DMS114 treated with DMSO at 0.1 percent for 48 hours (cell line): ENCODE data around the gene DNAJB13.

ENCODE experiments used
- DNase-seq: peaks from one replicate; lab custom pipeline; 2025; ENCODE audit not compliant: unreplicated experiment; lab: John Stamatoyannopoulos, UW

The DNAJB13 gene

DNA sequence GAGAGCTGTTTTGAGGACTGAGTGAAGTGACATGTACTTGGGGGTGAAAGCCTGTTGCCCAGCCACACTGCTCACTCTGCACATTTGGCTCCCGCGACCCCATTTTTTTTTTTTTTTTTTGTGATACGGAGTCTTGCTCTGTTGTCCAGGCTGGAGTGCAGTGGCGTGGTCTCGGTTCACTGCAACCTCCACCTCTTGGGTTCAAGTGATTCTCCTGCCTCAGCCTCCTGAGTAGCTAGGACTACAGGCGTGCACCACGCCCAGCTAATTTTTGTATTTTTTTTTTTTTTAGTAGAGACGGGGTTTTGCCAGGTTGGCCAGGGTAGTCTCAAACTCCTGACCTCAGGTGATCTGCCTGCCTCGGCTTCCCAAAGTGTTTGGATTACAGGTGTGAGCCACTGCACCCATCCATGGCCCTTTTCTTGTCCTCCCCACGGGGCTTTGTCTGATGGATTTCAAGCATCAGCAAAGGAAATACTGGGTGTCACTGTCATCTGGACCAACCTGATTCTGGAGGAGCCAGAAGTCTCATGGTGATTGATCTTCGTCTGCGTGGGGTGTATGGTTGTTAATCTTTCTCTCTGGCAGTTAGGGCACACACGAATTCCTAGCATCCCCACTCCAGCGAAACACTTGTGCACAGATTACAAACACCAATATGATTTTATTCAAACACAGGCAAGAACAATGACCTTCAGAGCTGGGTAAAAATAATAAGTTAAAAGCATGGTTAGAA, 61.4 kb downstream of the DNAJB13 start:
- no peak for DNase-seq

DNA sequence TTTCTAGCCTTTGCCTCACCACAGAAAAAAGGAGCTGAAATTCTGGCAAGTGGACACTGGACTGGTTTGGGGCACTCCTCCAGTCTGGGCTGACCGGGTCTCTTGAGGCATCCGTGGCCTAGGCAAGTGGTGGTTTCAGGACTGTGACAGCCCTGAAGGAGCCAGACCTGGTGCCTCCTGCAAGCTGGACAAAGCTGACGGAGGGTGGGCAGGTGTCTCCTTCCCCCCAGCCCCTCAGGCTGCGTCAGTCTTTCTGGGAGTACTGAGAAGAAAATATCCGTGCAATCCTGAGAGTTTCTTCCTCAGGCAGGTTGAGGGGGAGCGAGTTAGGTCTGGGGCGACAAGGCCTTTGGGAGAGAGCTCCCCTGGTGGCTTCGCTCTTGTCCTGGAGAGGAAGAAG, 62.3 kb downstream of the DNAJB13 start:
- DNase-seq: no peak

DNA sequence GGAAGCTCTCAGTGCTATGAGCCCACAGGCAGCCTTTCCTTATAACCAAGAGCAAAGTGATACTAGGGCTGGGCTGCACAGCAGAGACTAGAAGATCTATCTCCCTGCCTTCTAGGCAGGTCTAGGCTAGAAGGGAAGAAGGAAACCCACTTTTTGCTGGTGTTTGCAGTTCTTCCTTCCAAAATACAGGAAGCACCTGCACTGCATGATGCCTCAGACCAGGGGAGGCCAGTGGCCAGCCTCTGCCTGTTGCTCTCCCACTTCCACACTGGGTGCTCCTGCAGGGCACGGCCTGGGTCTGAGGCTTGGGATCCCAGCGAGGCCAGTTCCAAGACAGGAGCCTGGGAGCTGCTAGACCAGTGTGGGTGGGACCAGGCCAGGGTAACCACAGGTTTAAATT, 64.1 kb downstream of the DNAJB13 start:
- DNase-seq: no peak

DNA sequence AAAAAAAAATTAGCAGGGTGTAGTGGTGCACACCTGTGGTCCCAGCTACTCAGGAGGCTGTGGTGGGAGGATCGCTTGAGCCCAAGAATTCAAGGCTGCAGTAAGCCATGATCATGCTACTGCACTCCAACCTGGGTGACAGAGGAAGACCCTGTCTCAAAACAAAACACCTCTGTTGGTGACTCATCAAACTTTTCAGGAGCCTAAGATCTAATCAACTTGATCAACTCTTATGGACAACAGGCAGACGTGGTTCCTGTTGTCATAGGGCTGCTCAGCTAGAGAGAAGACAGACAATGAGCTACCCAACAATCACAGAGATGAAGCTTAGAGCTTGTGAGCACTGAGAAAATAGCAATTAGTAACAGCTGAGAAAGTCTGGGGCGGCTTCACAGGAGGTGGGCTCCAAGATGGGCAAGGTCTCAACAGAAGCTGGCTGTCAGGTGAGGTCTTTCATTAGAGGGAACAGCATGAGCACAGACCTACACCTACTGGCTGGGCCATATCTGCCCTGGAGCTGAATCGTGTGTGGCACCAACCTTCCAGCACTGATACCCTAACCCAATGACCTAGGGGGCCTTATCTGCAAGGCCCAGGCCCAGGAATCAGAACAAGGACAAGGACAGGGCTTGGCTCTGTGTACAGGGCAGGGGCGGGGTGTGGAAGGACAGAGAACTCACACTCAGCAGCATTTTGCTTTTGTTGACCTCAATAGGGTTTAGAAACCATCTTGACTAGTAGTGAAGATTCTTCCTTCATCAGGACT, 65.3 kb downstream of the DNAJB13 start:
- DNase-seq: no peak

DNA sequence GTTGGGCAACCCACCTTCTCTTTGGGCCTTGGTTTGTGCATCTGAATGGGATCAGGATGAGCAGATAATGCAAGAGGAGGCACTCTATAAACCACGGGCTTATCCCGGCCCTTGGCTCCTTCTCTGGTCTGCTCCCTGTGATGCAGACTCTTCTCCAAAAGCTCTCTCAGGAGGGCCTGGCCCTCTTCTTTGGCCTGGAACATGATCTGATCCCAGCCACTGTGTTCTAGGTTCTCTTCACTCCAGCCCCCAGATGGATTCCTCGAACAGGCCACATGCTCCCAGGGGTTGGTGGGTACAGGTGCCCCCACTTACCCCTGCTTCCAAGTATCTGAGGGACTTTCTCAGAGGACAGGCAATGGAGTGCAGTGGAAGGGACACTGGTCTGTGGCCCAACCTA, 66.8 kb downstream of the DNAJB13 start:
- no peak for DNase-seq

DNA sequence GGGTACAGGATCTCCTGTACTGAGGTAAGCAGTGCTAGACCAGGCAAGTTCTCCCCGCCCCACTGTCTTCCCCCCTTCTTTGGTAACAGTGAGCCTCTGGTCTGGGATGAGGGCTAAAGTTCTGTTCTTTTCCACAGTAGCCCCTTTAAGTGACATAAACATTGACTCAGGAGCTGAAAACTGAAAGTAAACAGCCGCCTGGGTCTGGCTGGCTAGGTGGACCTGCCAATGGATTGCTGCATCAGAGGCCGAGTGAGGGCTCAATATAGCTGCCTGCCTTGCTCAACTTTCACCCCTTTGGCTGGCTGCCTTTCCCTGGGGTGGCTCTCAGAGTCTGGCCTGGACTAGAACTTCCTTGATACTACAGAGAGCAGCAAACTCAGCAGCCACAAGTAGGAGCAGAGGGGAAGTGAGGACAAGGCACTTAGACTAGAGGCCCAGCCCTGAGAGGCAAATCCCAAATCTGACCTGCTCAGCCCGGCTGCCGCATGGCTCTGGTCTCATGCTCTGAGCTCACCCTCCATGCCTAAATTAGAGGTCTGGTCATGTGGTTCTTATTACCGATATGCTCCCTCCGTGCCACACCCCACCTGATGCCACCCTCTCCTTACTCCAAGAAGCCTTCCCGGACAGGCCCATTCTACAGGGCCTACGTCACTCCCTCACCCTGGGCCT, 67.6 kb downstream of the DNAJB13 start:
- no peak for DNase-seq

DNA sequence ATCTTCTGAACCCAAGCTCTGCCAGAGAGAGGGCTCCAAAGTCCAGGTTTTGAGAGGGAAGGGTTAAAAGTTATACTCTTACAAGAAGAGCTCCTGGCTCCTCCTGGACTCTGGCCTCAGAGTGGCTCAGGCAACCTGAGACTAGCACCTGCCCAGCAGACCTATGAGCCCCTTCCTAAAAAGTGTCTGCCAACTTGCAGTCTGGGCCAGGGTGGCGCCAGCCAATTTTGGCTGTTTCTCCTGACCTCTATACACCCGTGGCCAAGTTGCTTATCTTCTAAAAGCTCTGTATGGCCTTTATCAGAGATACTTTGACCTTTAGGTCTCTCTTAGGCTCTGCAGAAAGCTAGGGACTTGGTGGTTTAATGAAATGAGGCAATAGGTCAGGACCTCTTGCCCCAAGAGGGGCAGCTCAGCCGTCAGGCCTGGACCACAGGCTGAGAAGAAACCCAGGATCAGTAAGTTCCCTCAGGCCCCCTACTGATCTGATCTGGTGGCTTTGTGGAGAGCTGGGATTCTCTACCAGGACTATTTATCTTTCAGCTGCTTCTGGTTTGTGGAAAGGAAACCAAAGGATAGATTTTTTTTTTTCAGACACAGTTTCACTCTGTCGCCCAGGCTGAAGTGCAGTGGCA, 68.4 kb downstream of the DNAJB13 start:
- no peak for DNase-seq

DNA sequence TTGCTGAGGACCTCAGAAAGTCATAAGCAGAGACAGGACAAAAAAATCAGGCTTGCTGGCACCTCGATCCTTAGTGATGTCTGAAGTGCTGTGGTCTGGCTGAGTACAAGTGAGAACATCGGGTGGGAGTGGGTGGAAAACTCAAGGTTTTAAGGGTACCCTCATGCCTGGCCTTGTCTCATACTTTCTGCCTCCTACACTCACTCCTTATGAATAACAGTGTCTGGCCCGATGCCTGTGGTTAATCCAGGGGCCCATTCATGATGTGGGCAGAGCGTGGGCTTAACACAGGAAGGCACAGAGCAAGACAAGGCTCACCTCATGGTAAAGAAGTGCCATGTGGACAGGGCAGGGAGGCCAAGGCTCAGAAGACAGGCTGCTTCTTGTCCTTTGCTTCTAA, 69.0 kb downstream of the DNAJB13 start:
- DNase-seq: no peak
